ENCODE results near the gene BNIP1. TPM values are rescaled to one million over a fixed set of nuclear protein-coding genes. Genes with fewer than 3 reads are reported as not detected.
A peak's percentile ranks its signal among the peaks of the same experiment; 100 is the strongest.

The BNIP1 gene
- total RNA-seq, 1 donor from 2014 or later, result 13.2 TPM

GRCh38 chr5:173191561-173191960 is 47.2 kb downstream of the BNIP1 start:
- Histone ChIP-seq H3K4me2 (ENCODE audit: low read length) (no peak overlapping the region), H2AFZ (ENCODE audit: low read depth, low read length) (no peak overlapping the region), H3K4me3 (ENCODE audit: insufficient read depth, low read depth, low read length) (no peak overlapping the region), H3K36me3 (ENCODE audit: insufficient read depth, low read length) (no peaks in the 10 kb centered on the region), H3K79me2 (ENCODE audit: insufficient read depth, low read length) (no peaks in the 10 kb centered on the region), H3K27me3 (ENCODE audit: insufficient read depth, low read length) (peaks cover 23% of the 10 kb centered on the region), H3K9ac (ENCODE audit: low read length) (no peak overlapping the region), H3K9me3 (ENCODE audit: insufficient read depth, low read depth, low read length) (no peaks in the 10 kb centered on the region), H3K4me1 (ENCODE audit: insufficient read depth, low read length) (no peaks in the 10 kb centered on the region), H3K27ac (ENCODE audit: low read depth, low read length) (no peak overlapping the region), H4K20me1 (ENCODE audit: insufficient read depth, low read length) (no peaks in the 10 kb centered on the region)
- H3K4me1 Mint-ChIP-seq (ENCODE audit: low read depth, unreplicated experiment), result peaks cover 3% of the 10 kb centered on the region
- no peak for FAIRE-seq
- H3K36me3 Mint-ChIP-seq (ENCODE audit: low read depth, unreplicated experiment), result peaks cover 2% of the 10 kb centered on the region
- H3K27me3 Mint-ChIP-seq (ENCODE audit: low read depth, unreplicated experiment), result peaks cover 36% of the 10 kb centered on the region
- no peak for DNase-seq (ENCODE audit: low read depth)
- TF ChIP-seq EZH2 (IDR thresholded peaks at IDR 0.05; ENCODE audit: insufficient read depth, low read length), result no peak
- TF ChIP-seq, protein P1, sequence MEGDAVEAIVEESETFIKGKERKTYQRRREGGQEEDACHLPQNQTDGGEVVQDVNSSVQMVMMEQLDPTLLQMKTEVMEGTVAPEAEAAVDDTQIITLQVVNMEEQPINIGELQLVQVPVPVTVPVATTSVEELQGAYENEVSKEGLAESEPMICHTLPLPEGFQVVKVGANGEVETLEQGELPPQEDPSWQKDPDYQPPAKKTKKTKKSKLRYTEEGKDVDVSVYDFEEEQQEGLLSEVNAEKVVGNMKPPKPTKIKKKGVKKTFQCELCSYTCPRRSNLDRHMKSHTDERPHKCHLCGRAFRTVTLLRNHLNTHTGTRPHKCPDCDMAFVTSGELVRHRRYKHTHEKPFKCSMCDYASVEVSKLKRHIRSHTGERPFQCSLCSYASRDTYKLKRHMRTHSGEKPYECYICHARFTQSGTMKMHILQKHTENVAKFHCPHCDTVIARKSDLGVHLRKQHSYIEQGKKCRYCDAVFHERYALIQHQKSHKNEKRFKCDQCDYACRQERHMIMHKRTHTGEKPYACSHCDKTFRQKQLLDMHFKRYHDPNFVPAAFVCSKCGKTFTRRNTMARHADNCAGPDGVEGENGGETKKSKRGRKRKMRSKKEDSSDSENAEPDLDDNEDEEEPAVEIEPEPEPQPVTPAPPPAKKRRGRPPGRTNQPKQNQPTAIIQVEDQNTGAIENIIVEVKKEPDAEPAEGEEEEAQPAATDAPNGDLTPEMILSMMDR (IDR thresholded peaks at IDR 0.05; ENCODE audit: insufficient read depth, low read depth, low read length), result no peak
- no peak overlapping the region for H3K4me3 Mint-ChIP-seq (ENCODE audit: unreplicated experiment)
- no peaks in the 10 kb centered on the region for H3K9me3 Mint-ChIP-seq (ENCODE audit: unreplicated experiment)
- H3K27ac Mint-ChIP-seq (ENCODE audit: unreplicated experiment), result no peak overlapping the region

- no peaks in the 10 kb centered on the region for H3K9me3 ChIP-seq (ENCODE audit: insufficient read depth, low read depth, low read length)
- no peak for DNase-seq (ENCODE audit: low read depth)
- H3K27me3 ChIP-seq (ENCODE audit: insufficient read depth, low read length), result peaks cover 26% of the 10 kb centered on the region
- no peaks in the 10 kb centered on the region for H3K36me3 ChIP-seq (ENCODE audit: insufficient read depth, low read length)
- FAIRE-seq, result no peak
- Mint-ChIP-seq H3K27ac (ENCODE audit: unreplicated experiment) (no peak overlapping the region), H3K36me3 (ENCODE audit: low read depth, unreplicated experiment) (peaks cover 2% of the 10 kb centered on the region), H3K4me3 (ENCODE audit: unreplicated experiment) (no peak overlapping the region), H3K4me1 (ENCODE audit: low read depth, unreplicated experiment) (peaks cover 3% of the 10 kb centered on the region), H3K9me3 (ENCODE audit: unreplicated experiment) (no peaks in the 10 kb centered on the region), H3K27me3 (ENCODE audit: low read depth, unreplicated experiment) (peaks cover 41% of the 10 kb centered on the region)
- H3K27ac ChIP-seq (ENCODE audit: low read depth, low read length), result no peak overlapping the region
- H3K4me1 ChIP-seq (ENCODE audit: insufficient read depth, low read length), result no peaks in the 10 kb centered on the region
- no peaks in the 10 kb centered on the region for H3K79me2 ChIP-seq (ENCODE audit: insufficient read depth, low read length)
- H2AFZ ChIP-seq (ENCODE audit: low read depth, low read length), result no peak overlapping the region
- H4K20me1 ChIP-seq (ENCODE audit: insufficient read depth, low read length), result no peaks in the 10 kb centered on the region
- no peak overlapping the region for H3K4me2 ChIP-seq (ENCODE audit: low read length)
- TF ChIP-seq, protein P1 (IDR thresholded peaks at IDR 0.05; ENCODE audit: insufficient read depth, low read depth, low read length), result no peak
- TF ChIP-seq EZH2 (IDR thresholded peaks at IDR 0.05; ENCODE audit: insufficient read depth, low read length), result no peak
- H3K9ac ChIP-seq (ENCODE audit: low read length), result no peak overlapping the region
- no peak overlapping the region for H3K4me3 ChIP-seq (ENCODE audit: insufficient read depth, low read depth, low read length)
Observed at GRCh38 chr5:173192561-173192960, 48.2 kb downstream of the BNIP1 start.

DNA sequence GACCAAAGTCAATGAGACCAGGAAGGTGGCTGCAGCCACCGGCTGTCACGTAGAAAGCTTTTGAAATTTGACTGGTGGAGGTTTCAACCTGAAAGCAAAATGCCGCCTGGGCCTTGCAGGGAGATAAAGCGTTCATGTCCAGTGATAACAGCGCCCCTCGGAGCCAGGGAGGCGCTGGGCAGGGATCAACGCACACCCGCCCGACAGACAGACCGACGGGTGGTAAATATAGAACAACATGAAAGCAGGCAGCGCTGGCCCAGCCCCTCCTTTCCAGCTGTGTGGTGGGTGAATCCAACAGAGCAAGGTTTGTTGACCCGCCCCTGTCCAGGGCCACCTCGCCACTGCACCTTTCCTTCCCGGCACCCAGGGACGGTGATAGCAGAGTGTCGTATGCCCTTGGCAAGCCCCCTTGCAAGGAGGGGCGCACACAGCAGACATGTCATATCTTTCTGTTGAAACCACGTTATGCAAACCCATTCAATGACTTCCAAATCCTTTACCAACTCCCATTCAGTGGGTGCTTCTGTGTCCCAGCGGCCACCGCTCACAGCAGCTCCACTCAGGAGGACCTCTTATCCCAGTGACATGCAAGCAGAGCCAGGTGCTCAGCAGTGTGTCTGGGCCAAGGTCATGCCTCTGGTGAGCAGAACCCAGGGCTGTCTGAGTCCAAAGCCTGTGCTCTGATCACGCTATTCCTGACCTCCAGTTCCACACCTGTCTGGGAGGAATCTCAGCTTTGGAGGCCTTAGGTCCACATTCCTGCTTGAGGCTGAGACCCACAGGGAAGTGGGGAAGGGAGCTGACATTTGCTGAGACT is 52.0 kb downstream of the BNIP1 start:
- Histone ChIP-seq H3K4me3 (ENCODE audit: insufficient read depth, low read depth, low read length) (no peak overlapping the region), H3K4me1 (ENCODE audit: insufficient read depth, low read length) (no peaks in the 10 kb centered on the region), H4K20me1 (ENCODE audit: insufficient read depth, low read length) (no peaks in the 10 kb centered on the region), H3K27ac (ENCODE audit: low read depth, low read length) (no peak overlapping the region), H3K27me3 (ENCODE audit: insufficient read depth, low read length) (peaks cover 13% of the 10 kb centered on the region), H3K4me2 (ENCODE audit: low read length) (no peak overlapping the region), H2AFZ (ENCODE audit: low read depth, low read length) (no peak overlapping the region), H3K79me2 (ENCODE audit: insufficient read depth, low read length) (no peaks in the 10 kb centered on the region), H3K9me3 (ENCODE audit: insufficient read depth, low read depth, low read length) (peaks cover 8% of the 10 kb centered on the region), H3K36me3 (ENCODE audit: insufficient read depth, low read length) (no peaks in the 10 kb centered on the region), H3K9ac (ENCODE audit: low read length) (no peak overlapping the region)
- TF ChIP-seq, protein P1 (IDR thresholded peaks at IDR 0.05; ENCODE audit: insufficient read depth, low read depth, low read length), result no peak
- TF ChIP-seq EZH2 (IDR thresholded peaks at IDR 0.05; ENCODE audit: insufficient read depth, low read length), result peak; percentile 27
- FAIRE-seq (no peak), DNase-seq (ENCODE audit: low read depth) (no peak)
- Mint-ChIP-seq H3K36me3 (ENCODE audit: low read depth, unreplicated experiment) (peaks cover 2% of the 10 kb centered on the region), H3K4me1 (ENCODE audit: low read depth, unreplicated experiment) (peaks cover 1% of the 10 kb centered on the region), H3K27ac (ENCODE audit: unreplicated experiment) (no peak overlapping the region), H3K9me3 (ENCODE audit: unreplicated experiment) (peaks cover 8% of the 10 kb centered on the region), H3K4me3 (ENCODE audit: unreplicated experiment) (no peak overlapping the region), H3K27me3 (ENCODE audit: low read depth, unreplicated experiment) (peaks cover 32% of the 10 kb centered on the region)
